Caco-2 (cell line): Measurements from ENCODE around the gene CRTC1. TPM values are rescaled to one million over a fixed set of nuclear protein-coding genes. Genes with fewer than 3 reads are reported as not detected.
"Not testable (repeated sequence)": the region's sequence is repeated elsewhere in the genome, so short reads cannot be mapped to it uniquely, and the experiment has no call there.

ENCODE experiments used
- BruUV-seq: library from RNA; stranded (reverse); fragments of 400-500 nt; replicated peaks from 2 replicates; lab custom pipeline; 2021; lab: Mats Ljungman, UMichigan
- CTCF ChIA-PET: fragments of 300-600 bp; sonication (Branson Sonifier 250); formaldehyde crosslinking; loops from one replicate; lab custom pipeline; 2022; ENCODE audit warnings: antibody characterized with exemption; lab: Charles Lee
- POLR2A ChIA-PET: fragments of 300-600 bp; sonication (Branson Sonifier 250); formaldehyde crosslinking; loops from one replicate; lab custom pipeline; 2022; ENCODE audit warnings: antibody characterized with exemption; lab: Charles Lee
- DNase-seq, 2 experiments: peaks; one replicate each; pipeline versions ENCODE4 v3.0.0 to v3.0.0-alpha.2; 2020 to 2022
- H3K27me3 ChIP-seq: replicated peaks from 2 replicates; pipeline ENCODE4 v1.6.0; 2011; ENCODE audit warnings: low read length; ENCODE audit not compliant: control insufficient read depth, insufficient read depth
- H3K36me3 ChIP-seq: 2 replicates; pipeline ENCODE4 v1.5.1; 2011; ENCODE audit warnings: low read length; ENCODE audit not compliant: control insufficient read depth, insufficient read depth
- H3K4me1 ChIP-seq: fragments of 250-450 bp; sonication (Bioruptor Pico); 2 replicates; pipeline ENCODE4 v1.5.1; 2020; ENCODE audit warnings: mild to moderate bottlenecking
- H3K4me3 ChIP-seq: 2 replicates; pipeline ENCODE4 v1.5.1; 2011; ENCODE audit warnings: low read depth, mild to moderate bottlenecking, control low read depth, low read length
- H3K9me3 ChIP-seq: fragments of 250-450 bp; sonication (Bioruptor Pico); 2 replicates; pipeline ENCODE4 v1.5.1; 2020; ENCODE audit warnings: mild to moderate bottlenecking, moderate library complexity
- H3K27ac Mint-ChIP-seq: one replicate; pipeline ENCODE4 v1.8.0; 2022; ENCODE audit warnings: mixed read lengths; ENCODE audit not compliant: unreplicated experiment
- H3K27me3 Mint-ChIP-seq: one replicate; pipeline ENCODE4 v1.8.0; 2022; ENCODE audit warnings: mixed read lengths; ENCODE audit not compliant: insufficient read depth, unreplicated experiment
- H3K36me3 Mint-ChIP-seq: one replicate; pipeline ENCODE4 v1.8.0; 2022; ENCODE audit warnings: mild to moderate bottlenecking, mixed read lengths; ENCODE audit not compliant: insufficient read depth, unreplicated experiment
- H3K4me1 Mint-ChIP-seq: one replicate; pipeline ENCODE4 v1.8.0; 2022; ENCODE audit warnings: low read depth, mixed read lengths; ENCODE audit not compliant: unreplicated experiment
- H3K4me3 Mint-ChIP-seq: one replicate; pipeline ENCODE4 v1.8.0; 2022; ENCODE audit warnings: mild to moderate bottlenecking, moderate library complexity, mixed read lengths; ENCODE audit not compliant: unreplicated experiment
- H3K9me3 Mint-ChIP-seq: one replicate; pipeline ENCODE4 v1.8.0; 2022; ENCODE audit warnings: mixed read lengths; ENCODE audit not compliant: unreplicated experiment
- intact Hi-C: fragments of 100-400 bp; cut with micrococcal nuclease; formaldehyde crosslinking; loops from one replicate; pipeline ENCODE4 v1.10.0; 2022; ENCODE audit not compliant: unreplicated experiment
- total RNA-seq: library from RNA; stranded (reverse); gene quantifications from 2 replicates; pipeline ENCODE4 v1.2.3, GENCODE V29; 2022
- TF ChIP-seq, protein P1 (sequence below), 2 experiments: fragments of 200-600 bp in 1 of 2; IDR thresholded peaks; 1 replicate in 1 of 2; 2 replicates in 1 of 2; pipeline versions ENCODE4 v1.5.1 to v1.8.0; 2011 to 2022; ENCODE audit warnings: antibody characterized with exemption in 1 of 2, control low read depth in 1 of 2, inconsistent platforms in 1 of 2, low read depth in 1 of 2, low read length in 1 of 2, mild to moderate bottlenecking in 1 of 2, moderate library complexity in 1 of 2; ENCODE audit not compliant: insufficient read depth in 1 of 2, severe bottlenecking in 1 of 2, unreplicated experiment in 1 of 2

Gene CRTC1
- total RNA-seq, 1 experiment from 2014 or later, result 13.8 TPM

DNA sequence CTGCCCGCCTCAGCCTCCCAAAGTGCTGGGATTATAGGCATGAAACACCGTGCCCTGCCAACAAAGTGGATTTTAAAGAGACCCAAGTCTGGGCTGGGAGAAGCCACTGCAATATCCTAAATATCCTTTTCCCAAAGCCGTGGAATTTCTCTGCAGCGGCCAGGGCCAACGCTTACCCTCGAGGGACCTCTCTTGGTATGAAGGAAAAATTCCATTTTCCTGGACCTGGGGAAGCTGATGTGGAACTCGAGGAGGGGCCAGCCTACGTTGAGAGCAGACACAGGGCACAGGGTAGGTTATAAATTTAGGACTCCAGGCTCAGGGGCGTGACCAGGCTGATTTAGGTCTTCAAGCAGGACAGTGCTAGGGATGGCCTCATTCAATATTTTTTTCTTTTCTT is 130.6 kb downstream of the CRTC1 start:
- no peaks in the 10 kb centered on the region for H3K36me3 ChIP-seq
- ChIA-PET POLR2A (interaction anchor here (0.6 kb wide), 1 partner anchor 114 kb away, joined by 6 read pairs; no protein-coding TSS in a partner anchor), CTCF (no interaction called here)
- no peaks in the 10 kb centered on the region for H3K27me3 Mint-ChIP-seq
- intact Hi-C loops, result no loop called here
- TF ChIP-seq, protein P1, sequence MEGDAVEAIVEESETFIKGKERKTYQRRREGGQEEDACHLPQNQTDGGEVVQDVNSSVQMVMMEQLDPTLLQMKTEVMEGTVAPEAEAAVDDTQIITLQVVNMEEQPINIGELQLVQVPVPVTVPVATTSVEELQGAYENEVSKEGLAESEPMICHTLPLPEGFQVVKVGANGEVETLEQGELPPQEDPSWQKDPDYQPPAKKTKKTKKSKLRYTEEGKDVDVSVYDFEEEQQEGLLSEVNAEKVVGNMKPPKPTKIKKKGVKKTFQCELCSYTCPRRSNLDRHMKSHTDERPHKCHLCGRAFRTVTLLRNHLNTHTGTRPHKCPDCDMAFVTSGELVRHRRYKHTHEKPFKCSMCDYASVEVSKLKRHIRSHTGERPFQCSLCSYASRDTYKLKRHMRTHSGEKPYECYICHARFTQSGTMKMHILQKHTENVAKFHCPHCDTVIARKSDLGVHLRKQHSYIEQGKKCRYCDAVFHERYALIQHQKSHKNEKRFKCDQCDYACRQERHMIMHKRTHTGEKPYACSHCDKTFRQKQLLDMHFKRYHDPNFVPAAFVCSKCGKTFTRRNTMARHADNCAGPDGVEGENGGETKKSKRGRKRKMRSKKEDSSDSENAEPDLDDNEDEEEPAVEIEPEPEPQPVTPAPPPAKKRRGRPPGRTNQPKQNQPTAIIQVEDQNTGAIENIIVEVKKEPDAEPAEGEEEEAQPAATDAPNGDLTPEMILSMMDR (IDR thresholded peaks at IDR 0.05; ENCODE audit: insufficient read depth in 1 of 2, low read depth in 1 of 2, low read length in 1 of 2, severe bottlenecking in 1 of 2, unreplicated experiment in 1 of 2), result no peak
- no peaks in the 10 kb centered on the region for H3K9me3 ChIP-seq
- no peaks in the 10 kb centered on the region for H3K36me3 Mint-ChIP-seq
- no peak overlapping the region for H3K4me3 Mint-ChIP-seq
- no TSS peak for BruUV-seq
- no peak for DNase-seq
- H3K4me1 ChIP-seq, result no peaks in the 10 kb centered on the region
- H3K4me1 Mint-ChIP-seq, result no peaks in the 10 kb centered on the region
- H3K27ac Mint-ChIP-seq, result no peak overlapping the region
- H3K4me3 ChIP-seq, result no peak overlapping the region
- H3K9me3 Mint-ChIP-seq, result no peaks in the 10 kb centered on the region
- H3K27me3 ChIP-seq, result no peaks in the 10 kb centered on the region

DNA sequence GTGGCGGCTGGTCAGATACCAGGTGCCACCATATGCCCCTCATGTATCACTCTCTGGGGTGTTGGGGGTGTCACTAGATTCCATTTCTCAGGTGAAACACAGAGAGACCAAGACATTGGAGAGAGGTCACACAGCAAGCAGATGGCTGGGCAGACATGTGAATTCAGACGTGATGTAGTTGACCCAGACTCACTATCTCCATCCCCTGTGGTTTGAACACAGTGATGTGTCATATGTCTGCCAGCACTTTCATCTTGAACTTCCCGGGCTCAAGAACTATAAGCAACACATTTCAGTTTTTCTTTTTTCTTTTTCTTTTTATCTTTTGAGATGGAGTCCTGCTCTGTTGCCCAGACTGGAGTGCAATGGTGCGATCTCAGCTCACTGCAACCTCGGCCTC is 132.2 kb downstream of the CRTC1 start:
- no peaks in the 10 kb centered on the region for H3K36me3 ChIP-seq
- H3K4me1 ChIP-seq, result no peaks in the 10 kb centered on the region
- intact Hi-C loops, result no loop called here
- Mint-ChIP-seq H3K4me1 (no peaks in the 10 kb centered on the region), H3K27ac (no peak overlapping the region), H3K4me3 (no peak overlapping the region), H3K36me3 (no peaks in the 10 kb centered on the region), H3K27me3 (no peaks in the 10 kb centered on the region), H3K9me3 (no peaks in the 10 kb centered on the region)
- BruUV-seq, result no TSS peak
- no peaks in the 10 kb centered on the region for H3K9me3 ChIP-seq
- TF ChIP-seq, protein P1 (IDR thresholded peaks at IDR 0.05; ENCODE audit: insufficient read depth in 1 of 2, low read depth in 1 of 2, low read length in 1 of 2, severe bottlenecking in 1 of 2, unreplicated experiment in 1 of 2), result no peak
- no peaks in the 10 kb centered on the region for H3K27me3 ChIP-seq
- ChIA-PET POLR2A (no interaction called here), CTCF (no interaction called here)
- DNase-seq, result no peak
- no peak overlapping the region for H3K4me3 ChIP-seq

DNA sequence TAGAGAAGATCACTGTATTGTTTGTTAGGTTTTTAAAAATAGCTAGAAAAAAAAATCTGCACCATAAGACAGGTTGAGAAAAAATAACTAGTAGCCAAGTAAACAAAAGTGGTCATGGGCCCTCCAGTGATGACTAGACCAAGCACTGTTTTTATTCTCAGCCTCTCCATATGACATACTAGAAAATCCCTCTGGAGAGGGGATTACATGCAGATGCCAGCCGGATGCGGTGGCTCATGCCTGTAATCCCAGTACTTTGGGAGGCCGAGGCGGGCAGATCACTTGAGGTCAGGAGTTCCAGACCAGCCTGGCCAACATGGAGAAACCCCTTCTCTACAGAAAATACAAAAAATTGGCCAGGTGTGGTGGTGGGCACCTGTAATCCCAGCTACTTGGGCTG is 133.2 kb downstream of the CRTC1 start:
- POLR2A ChIA-PET, H3K4me3 ChIP-seq, H3K27me3 Mint-ChIP-seq, H3K36me3 ChIP-seq, H3K36me3 Mint-ChIP-seq, H3K4me3 Mint-ChIP-seq, H3K27ac Mint-ChIP-seq, H3K9me3 Mint-ChIP-seq, H3K27me3 ChIP-seq, H3K9me3 ChIP-seq, H3K4me1 Mint-ChIP-seq, intact Hi-C loops, BruUV-seq, H3K4me1 ChIP-seq, CTCF ChIA-PET, DNase-seq: not testable (repeated sequence)

GRCh38 chr19:18817574-18817973 is 134.1 kb downstream of the CRTC1 start:
- Histone ChIP-seq H3K27me3 (no peaks in the 10 kb centered on the region), H3K36me3 (no peaks in the 10 kb centered on the region), H3K4me3 (no peak overlapping the region), H3K9me3 (no peaks in the 10 kb centered on the region), H3K4me1 (no peaks in the 10 kb centered on the region)
- no peaks in the 10 kb centered on the region for H3K9me3 Mint-ChIP-seq
- H3K4me3 Mint-ChIP-seq, result no peak overlapping the region
- ChIA-PET POLR2A (no interaction called here), CTCF (no interaction called here)
- BruUV-seq, result no TSS peak
- DNase-seq, result no peak
- no peak overlapping the region for H3K27ac Mint-ChIP-seq
- TF ChIP-seq, protein P1 (IDR thresholded peaks at IDR 0.05; ENCODE audit: insufficient read depth in 1 of 2, low read depth in 1 of 2, low read length in 1 of 2, severe bottlenecking in 1 of 2, unreplicated experiment in 1 of 2), result no peak
- intact Hi-C loops, result no loop called here
- no peaks in the 10 kb centered on the region for H3K36me3 Mint-ChIP-seq
- H3K4me1 Mint-ChIP-seq, result no peaks in the 10 kb centered on the region
- no peaks in the 10 kb centered on the region for H3K27me3 Mint-ChIP-seq
